Muscle of back (tissue), 11 donors: ENCODE measurements around the gene STOML1. TPM values are rescaled to one million over a fixed set of nuclear protein-coding genes. Genes with fewer than 3 reads are reported as not detected.
"Not testable (repeated sequence)": the region's sequence is repeated elsewhere in the genome, so short reads cannot be mapped to it uniquely, and the experiment has no call there.

Source experiments
- DNase-seq, 3 donors: peaks; one replicate each; pipeline versions ENCODE4 v3.0.0 to v3.0.0-alpha.2; 2013
- polyA plus RNA-seq, 10 donors: library from polyadenylated mRNA; unstranded; fragments of 120-200 nt; gene quantifications; one replicate each; pipeline ENCODE4 v1.2.1, GENCODE V29; 2013; ENCODE audit not compliant: insufficient read length in 10 of 10

Gene STOML1
- polyA plus RNA-seq, 10 donors = 19.1 to 34.5 (median 30.0) TPM

- DNase-seq = no peak
Observed at GRCh38 chr15:73988445-73988969, 3.6 kb downstream of the STOML1 start.

DNA sequence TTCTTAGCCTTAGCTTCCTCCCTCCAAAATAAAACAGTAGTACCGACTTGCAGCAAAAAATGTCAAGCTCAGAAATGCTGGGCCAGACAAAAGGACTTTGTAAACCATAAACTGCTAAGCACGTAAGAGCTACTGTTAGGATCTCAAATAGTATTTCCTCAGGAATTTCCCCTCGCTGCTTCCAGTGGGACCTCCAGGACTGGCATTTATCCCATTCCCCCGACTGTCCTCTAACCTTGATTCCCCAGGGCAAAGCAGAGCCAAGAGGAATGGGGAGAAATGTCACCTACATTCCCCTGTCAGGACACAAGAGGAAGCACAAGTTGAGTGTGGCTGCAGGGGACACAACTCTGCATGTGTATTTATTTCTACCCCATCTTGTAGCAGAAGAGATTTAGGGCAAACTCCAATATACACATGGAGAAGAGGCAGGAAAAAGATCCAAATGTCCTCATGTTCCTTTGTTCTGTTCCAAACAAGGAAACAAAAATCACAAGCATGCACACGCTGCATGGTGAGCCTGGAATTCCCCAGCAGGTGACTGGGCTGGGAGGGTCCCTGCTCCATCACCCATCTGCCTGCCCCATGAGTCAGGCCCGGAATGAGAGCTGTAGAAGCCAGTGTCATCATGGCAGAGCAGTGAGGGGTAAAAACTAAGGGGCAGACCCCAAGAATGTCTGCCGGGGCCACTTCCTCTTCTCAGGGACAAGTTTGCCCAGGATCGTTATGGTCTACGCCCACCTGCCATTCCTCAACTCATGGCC is 4.2 kb downstream of the STOML1 start:
- DNase-seq = no peak

DNA sequence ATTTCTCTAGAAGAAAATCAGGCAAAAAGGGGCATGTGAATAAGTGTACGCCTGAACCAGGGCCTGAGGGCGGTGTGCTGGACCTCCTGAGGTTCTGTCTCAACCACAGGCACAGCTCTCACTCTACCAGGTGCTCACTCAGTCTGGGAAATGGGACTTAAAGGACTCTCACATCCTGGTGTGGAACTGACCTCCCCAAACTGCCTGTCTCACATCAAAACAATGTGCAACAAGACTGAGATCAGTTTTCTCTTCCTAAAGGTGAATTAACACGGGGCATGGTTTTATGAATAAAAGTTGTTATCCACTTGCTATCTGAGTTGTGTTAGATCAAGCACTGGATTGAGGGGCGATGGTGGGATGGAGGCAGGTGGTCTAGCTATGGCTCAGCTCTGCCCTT is 4.8 kb downstream of the STOML1 start:
- DNase-seq = no peak

GRCh38 chr15:73986776-73987056 is 5.4 kb downstream of the STOML1 start:
- DNase-seq = no peak

- no peak for DNase-seq
Observed at GRCh38 chr15:73986055-73986775, 5.9 kb downstream of the STOML1 start.

GRCh38 chr15:73985101-73985873 is 6.8 kb downstream of the STOML1 start:
- no peak for DNase-seq

- no peak for DNase-seq
Observed at GRCh38 chr15:73984208-73984979, 7.7 kb downstream of the STOML1 start.

DNA sequence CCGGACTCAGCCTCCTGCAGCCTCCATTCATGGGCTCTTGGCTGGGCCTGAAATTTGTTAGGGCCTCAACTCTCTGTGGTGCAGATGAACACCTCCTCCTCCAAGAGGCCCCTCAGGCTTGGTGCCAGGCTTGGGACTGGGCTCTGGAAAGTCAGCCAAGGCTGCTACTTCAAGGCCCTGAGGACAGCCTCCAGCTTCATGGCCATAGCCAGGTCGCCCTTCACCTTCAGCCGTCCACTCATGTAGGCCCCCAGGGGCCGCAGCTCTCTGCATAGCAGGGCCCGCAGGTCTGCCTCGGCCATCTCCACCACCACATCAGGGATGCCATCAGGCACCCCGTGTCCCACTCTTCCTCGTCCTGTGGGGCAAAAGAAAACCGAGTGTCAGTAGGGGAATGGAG is 8.3 kb downstream of the STOML1 start:
- DNase-seq = no peak

- peak in 2 of 3 donors; percentile 62 to 64 for DNase-seq
Observed at GRCh38 chr15:73983211-73983727, 8.8 kb downstream of the STOML1 start.

GRCh38 chr15:73982222-73982962 is 9.7 kb downstream of the STOML1 start:
- DNase-seq = peak; percentile 89 to 96 (median 93)

DNA sequence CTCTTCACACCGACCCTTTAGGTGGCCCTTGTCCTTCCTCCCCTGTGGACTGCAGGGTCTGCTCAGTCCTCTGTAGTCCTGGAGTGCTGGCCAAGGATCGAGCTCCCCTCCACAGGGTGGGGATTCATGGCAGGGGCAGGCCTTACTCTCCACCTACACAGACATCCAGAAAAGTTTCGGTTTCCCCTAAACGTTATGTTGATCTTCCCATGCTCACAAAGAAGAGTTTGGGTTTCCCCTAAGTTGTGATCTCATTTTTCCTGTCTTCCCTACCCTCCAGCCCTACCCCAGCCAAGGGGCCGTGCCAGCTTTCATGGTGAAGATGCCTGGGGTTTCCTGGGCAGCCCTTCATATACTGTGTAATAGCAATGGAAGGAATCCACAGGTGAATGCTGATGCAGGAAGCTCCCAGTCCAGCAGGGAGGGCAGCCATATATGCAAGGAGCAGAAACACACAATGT is 10.3 kb downstream of the STOML1 start:
- DNase-seq = no peak

- peak in 1 of 3 donors; percentile 1 for DNase-seq
Observed at GRCh38 chr15:73979636-73980035, 12.5 kb downstream of the STOML1 start.

- DNase-seq = no peak
Observed at GRCh38 chr15:73978896-73979295, 13.2 kb downstream of the STOML1 start.

GRCh38 chr15:73975440-73976125 is 16.5 kb downstream of the STOML1 start:
- DNase-seq = peak in 1 of 3 donors; percentile 27

- DNase-seq = not testable (repeated sequence)
Observed at GRCh38 chr15:73973683-73974200, 18.4 kb downstream of the STOML1 start.

DNA sequence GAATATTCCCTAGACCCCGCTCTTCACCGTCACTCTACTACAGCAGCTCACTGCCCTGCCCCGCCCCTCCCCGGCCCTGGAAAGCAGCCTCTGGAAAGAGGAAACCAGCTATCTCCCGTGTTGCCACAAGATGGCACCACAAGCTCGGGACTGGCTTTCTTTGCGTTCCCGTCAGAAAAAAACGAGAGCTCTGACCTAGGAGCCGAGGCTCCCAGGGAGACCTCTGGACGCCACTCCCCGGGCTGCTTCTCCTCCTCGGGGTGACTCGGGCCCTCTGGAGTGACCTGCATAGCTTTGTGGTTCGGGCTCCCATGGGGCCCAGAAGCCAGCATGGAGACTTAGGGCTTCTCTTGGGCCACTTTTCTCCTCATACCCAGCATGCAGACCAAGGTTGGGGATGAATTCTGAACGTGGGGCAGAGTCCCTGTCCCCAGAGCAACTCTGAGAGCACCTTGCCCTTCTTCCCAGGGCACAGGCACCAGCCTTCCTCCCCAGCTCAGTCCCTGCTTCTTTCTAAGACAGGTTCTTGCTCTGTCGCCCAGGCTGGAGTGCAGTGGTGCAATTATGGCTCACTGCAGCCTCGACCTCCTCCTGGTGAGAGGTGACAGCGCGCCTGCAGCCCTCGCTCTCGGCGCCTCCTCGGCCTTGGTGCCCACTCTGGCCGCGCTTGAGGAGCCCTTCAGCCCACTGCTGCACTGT is 19.0 kb downstream of the STOML1 start:
- DNase-seq = peak; percentile 84 to 95 (median 91)

GRCh38 chr15:73969151-73969759 is 22.8 kb downstream of the STOML1 start:
- DNase-seq = no peak

DNA sequence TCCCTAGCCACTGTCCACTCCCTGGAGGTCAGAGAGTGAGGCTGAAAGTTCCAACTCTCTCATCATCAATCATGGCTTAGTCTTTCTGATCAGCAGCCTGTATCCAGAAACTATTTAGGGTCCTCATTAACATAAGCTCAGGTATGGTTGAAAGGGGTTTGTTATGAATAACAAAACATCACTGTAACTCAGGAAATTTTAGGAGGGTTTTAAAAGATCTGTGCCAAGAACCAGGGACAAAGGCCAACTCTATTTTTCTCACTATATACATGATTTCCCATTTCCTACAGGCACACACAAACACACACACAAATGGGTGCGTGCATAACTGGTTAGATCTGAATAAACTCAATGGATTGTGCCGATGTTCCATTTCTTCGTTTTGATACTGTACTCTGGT is 23.6 kb downstream of the STOML1 start:
- no peak for DNase-seq

DNA sequence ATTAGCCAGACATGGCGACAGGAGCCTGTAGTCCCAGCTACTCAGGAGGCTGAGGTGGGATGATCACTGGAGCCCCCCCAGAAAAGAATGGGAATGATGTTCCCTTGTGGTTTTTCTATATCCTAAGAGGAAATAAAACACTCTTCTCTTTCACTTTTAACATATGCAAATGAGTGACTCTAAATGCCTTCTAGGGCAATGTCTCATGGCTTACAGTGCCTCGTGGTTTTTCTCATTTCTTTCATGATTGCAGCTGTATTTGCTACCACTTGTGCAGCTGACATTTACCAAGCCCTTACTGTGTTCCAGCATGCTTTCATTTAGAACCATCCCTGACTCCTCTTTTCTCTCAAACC is 26.4 kb downstream of the STOML1 start:
- no peak for DNase-seq
